Fibroblast of villous mesenchyme (primary cell): ENCODE results near the gene FMNL2. TPM values are rescaled to one million over a fixed set of nuclear protein-coding genes. Genes with fewer than 3 reads are reported as not detected.

Source experiments
- DNase-seq: peaks from one replicate; pipeline ENCODE4 v3.0.0-alpha.2; 2010; ENCODE audit warnings: low read depth
- H3K4me3 ChIP-seq: 2 replicates; pipeline ENCODE4 v1.5.1; 2011; ENCODE audit warnings: low read depth, mild to moderate bottlenecking, low read length
- total RNA-seq: library from RNA; depleted of rRNA; stranded (reverse); fragments of >200 nt; gene quantifications from 2 replicates; pipeline ENCODE4 v1.2.3, GENCODE V29; 2012
- TF ChIP-seq, protein P1 (sequence below): IDR thresholded peaks from 2 replicates; pipeline ENCODE4 v1.5.1; 2012; ENCODE audit warnings: low read depth, mild to moderate bottlenecking, low read length; ENCODE audit not compliant: insufficient read depth

The FMNL2 gene
- total RNA-seq, 1 donor, result 17.3 TPM

DNA sequence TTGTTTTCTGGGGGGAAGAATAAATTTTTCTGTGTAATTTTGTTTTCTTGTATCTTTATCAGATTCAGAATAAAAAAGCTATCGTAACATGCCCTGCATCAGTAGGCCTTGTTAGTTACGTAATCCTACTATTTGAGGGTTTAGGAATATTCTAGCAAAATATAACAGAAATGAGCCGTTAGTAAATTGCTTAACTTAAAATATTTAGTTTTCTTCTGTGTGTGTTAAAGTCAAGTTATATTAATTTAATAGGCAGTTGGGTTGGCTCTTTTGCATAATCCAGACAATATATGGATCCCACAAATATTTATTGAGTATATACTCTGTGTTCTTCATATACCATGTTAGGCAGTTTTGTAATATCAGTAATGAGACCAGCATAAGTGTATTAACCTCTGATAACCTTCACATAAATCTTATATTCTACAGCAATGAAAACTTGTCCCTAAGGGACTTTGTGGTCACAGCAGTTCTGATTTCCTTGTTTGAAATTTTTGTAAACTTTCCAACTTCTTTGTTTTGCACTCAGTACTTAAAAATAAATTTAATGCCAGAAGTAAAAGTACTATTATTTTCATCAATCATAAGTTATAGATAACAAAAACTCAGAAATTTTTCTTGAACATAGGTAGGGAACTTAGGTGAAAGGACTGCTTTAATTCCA lies 151.9 kb downstream of the FMNL2 start:
- TF ChIP-seq, protein P1, sequence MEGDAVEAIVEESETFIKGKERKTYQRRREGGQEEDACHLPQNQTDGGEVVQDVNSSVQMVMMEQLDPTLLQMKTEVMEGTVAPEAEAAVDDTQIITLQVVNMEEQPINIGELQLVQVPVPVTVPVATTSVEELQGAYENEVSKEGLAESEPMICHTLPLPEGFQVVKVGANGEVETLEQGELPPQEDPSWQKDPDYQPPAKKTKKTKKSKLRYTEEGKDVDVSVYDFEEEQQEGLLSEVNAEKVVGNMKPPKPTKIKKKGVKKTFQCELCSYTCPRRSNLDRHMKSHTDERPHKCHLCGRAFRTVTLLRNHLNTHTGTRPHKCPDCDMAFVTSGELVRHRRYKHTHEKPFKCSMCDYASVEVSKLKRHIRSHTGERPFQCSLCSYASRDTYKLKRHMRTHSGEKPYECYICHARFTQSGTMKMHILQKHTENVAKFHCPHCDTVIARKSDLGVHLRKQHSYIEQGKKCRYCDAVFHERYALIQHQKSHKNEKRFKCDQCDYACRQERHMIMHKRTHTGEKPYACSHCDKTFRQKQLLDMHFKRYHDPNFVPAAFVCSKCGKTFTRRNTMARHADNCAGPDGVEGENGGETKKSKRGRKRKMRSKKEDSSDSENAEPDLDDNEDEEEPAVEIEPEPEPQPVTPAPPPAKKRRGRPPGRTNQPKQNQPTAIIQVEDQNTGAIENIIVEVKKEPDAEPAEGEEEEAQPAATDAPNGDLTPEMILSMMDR, result no peak
- H3K4me3 ChIP-seq, result no peak overlapping the region
- DNase-seq, result peak; percentile 49

DNA sequence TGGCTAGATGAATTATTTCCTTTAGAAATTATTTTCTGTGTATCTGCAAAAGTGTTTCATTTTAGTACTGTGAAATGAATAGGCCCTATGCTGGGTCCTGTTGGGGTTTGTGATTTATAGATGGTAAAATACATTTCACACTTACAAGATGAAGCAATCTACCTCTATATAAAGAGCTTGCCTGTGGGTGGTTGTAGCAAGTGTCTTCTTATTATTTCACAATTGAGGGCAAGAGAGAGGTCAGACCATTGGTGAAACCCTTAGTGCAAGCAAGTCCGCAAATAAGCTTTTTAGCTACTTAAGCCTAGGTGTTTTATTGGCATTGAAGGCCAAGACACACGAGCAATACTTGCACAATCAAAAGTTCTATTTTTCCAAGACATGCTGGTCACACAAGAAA lies 153.1 kb downstream of the FMNL2 start:
- peak; percentile 40 for DNase-seq
- no peak overlapping the region for H3K4me3 ChIP-seq
- TF ChIP-seq, protein P1, result no peak

DNA sequence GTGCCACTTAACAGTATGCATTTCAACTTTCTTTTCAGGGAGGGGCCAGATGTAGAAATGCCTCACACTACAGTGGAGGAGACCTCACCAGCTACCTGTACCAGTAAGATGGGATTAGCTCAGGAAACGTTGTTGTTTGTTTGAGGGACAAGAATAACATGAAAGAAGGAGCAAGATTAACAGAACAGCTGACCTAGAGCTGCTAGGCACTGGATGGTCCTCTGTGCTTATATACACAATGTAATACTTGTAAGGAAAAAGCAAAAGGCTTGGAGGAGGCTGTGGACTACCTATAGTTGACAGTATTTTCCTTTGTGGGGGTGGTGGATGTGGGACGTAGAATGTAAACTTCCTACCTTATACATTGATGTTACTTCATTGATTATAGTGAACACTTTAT lies 154.4 kb downstream of the FMNL2 start:
- no peak for DNase-seq
- H3K4me3 ChIP-seq, result no peak overlapping the region
- TF ChIP-seq, protein P1, result no peak

DNA sequence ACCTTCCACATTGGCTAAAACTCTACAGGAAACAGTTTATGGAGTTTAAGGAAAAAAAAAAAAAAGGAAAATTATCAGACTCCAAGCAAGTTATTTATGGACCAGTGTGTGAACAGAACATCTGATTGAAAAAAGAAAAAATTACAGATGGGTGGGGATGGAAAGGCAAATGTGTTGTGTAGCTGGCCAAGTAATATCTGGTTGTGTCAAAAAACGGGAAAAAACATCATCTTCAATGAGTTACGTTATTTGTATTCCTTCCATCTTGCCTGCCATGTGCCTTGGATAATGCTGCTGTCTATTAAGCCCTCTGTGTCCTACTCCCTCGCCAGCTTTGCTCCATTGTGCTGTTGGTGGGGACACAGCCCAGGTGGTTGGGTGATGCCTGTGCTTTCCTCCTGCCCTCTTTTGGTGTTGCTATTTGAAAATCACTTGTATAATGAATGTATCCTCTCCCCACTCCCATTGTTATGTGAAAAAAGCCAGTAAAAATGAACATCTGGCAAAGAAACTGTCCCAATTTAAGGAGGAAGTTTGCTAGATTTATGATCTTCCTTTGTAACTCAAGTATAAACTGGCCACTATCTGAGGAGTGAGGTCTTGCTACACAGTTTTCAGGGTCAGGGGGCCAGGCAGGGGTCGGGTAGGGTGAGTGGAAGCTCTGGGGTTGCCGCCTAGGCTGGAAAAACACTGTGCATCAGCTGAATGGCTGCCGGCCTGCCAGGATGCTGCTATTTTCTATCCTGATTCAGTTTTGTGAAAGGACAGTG lies 155.9 kb downstream of the FMNL2 start:
- TF ChIP-seq, protein P1, result no peak
- DNase-seq, result peak; percentile 87
- H3K4me3 ChIP-seq, result no peak overlapping the region

DNA sequence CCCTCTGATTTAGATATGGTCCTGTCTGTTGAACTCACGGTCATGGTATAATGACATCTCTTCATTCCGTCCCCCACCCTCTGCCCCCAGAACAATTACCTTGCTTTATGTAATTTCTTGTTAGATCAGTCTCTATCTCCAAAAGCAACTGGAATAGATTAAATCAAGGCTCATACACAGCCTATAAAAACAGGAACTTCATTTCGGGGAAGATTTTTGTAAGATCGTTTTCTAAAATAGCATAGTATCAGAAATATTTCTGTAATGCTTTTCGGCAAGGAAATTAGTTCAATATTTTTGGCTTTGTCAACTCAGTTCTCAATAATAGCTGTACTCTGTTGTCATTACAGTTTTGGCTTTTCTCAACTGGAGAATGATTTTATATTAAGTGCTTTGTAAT lies 157.2 kb downstream of the FMNL2 start:
- no peak overlapping the region for H3K4me3 ChIP-seq
- DNase-seq, result no peak
- TF ChIP-seq, protein P1, result no peak

DNA sequence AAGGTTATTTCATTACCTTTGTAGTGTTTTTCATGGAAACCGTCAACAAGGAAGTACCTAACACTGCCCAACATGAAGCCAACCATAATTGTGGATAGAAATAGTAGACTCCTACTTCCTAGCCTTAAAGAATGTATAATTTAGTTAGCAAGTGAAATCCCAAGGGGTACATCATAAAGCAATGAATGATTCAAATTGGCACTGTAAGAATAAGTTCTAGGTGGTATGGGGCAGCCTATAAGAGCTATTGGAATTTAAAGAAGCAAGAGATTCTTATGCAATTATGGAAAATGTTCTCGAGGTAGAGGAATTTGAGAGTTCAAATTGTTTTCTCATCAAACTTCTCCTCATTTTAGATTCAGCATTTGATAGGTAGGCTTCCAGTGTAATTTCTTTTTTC lies 157.9 kb downstream of the FMNL2 start:
- TF ChIP-seq, protein P1, result no peak
- no peak for DNase-seq

More for the DNA sequence above, 157.9 kb downstream of the FMNL2 start:
- no peak overlapping the region for H3K4me3 ChIP-seq
